GM12878 (cell line): ENCODE results near the gene HMGCL. TPM values are rescaled to one million over a fixed set of nuclear protein-coding genes. Genes with fewer than 3 reads are reported as not detected.

Experiments
- ATF3 ChIP-seq: IDR thresholded peaks from 2 replicates; pipeline ENCODE4 v1.6.1; 2011; ENCODE audit warnings: low read depth, mild to moderate bottlenecking, low read length, moderate library complexity, borderline replicate concordance; ENCODE audit errors: extremely low read depth
- DPF2 ChIP-seq: fragments of 450-650 bp; IDR thresholded peaks from 2 replicates; pipeline ENCODE4 v1.6.1; 2017; ENCODE audit warnings: mild to moderate bottlenecking
- ETV6 ChIP-seq, 2 experiments: fragments of 450-650 bp in 1 of 2; IDR thresholded peaks in 1 of 2; conservative IDR thresholded peaks in 1 of 2; 2 replicates each; pipeline ENCODE4 v1.6.1; 2014; ENCODE audit warnings: antibody characterized with exemption in 1 of 2, borderline replicate concordance in 1 of 2, low read depth in 1 of 2, mild to moderate bottlenecking in 1 of 2, moderate library complexity in 1 of 2
- FOXM1 ChIP-seq: IDR thresholded peaks from 2 replicates; pipeline ENCODE4 v1.6.1; 2012; ENCODE audit warnings: low read depth, mild to moderate bottlenecking, inconsistent platforms, low read length, moderate library complexity
- JUND ChIP-seq: IDR thresholded peaks from 2 replicates; pipeline ENCODE4 v1.6.1; 2012; ENCODE audit warnings: low read depth, mild to moderate bottlenecking, low read length, improper control_type of control experiment, moderate library complexity
- KAT2A ChIP-seq: conservative IDR thresholded peaks from 2 replicates; pipeline ENCODE4 v1.6.1; 2011; ENCODE audit warnings: low read depth, low read length; ENCODE audit not compliant: control insufficient read depth
- KDM1A ChIP-seq: fragments of 200-600 bp; sonication (generic); IDR thresholded peaks from 2 replicates; pipeline ENCODE4 v1.6.1; 2016; ENCODE audit warnings: borderline replicate concordance
- NFXL1 ChIP-seq: fragments of 450-650 bp; IDR thresholded peaks from 2 replicates; pipeline ENCODE4 v1.6.1; 2017; ENCODE audit warnings: antibody characterized with exemption, mild to moderate bottlenecking, borderline replicate concordance
- PAX5 ChIP-seq: IDR thresholded peaks from 2 replicates; pipeline ENCODE4 v1.6.1; 2011; ENCODE audit warnings: low read depth, low read length, borderline replicate concordance
- PBX3 ChIP-seq: IDR thresholded peaks from 2 replicates; pipeline ENCODE4 v1.6.1; 2011; ENCODE audit warnings: mild to moderate bottlenecking, low read depth, low read length, moderate library complexity; ENCODE audit not compliant: insufficient replicate concordance
- POU2F2 ChIP-seq: IDR thresholded peaks from 3 replicates; pipeline ENCODE4 v1.6.1; 2011; ENCODE audit warnings: low read depth, mild to moderate bottlenecking, low read length, borderline replicate concordance
- RCOR1 ChIP-seq: conservative IDR thresholded peaks from 2 replicates; pipeline ENCODE4 v1.6.1; 2012; ENCODE audit warnings: low read depth, low read length, improper control_type of control experiment
- RELB ChIP-seq: fragments of 450-650 bp; IDR thresholded peaks from 2 replicates; pipeline ENCODE4 v1.6.1; 2017; ENCODE audit warnings: low read depth, mild to moderate bottlenecking, moderate library complexity
- RUNX3 ChIP-seq: IDR thresholded peaks from 2 replicates; pipeline ENCODE4 v1.6.1; 2012; ENCODE audit warnings: low read length, inconsistent platforms
- SMAD5 ChIP-seq: IDR thresholded peaks from 2 replicates; pipeline ENCODE4 v1.6.1; 2016; ENCODE audit warnings: antibody characterized with exemption, low read depth
- SREBF2 ChIP-seq: IDR thresholded peaks from 2 replicates; pipeline ENCODE4 v1.6.1; 2012; ENCODE audit warnings: mild to moderate bottlenecking, low read length
- TCF7 ChIP-seq: IDR thresholded peaks from 2 replicates; pipeline ENCODE4 v1.6.1; 2014; ENCODE audit warnings: antibody characterized with exemption, borderline replicate concordance
- USF1 ChIP-seq: IDR thresholded peaks from 2 replicates; pipeline ENCODE4 v1.6.1; 2011; ENCODE audit warnings: borderline replicate concordance, low read depth, mild to moderate bottlenecking, moderate library complexity, mixed read lengths, low read length; ENCODE audit not compliant: insufficient read depth; ENCODE audit errors: extremely low read length
- ZNF24 ChIP-seq: fragments of 450-650 bp; IDR thresholded peaks from 2 replicates; pipeline ENCODE4 v1.6.1; 2017; ENCODE audit warnings: antibody characterized with exemption, mild to moderate bottlenecking
- ZNF592 ChIP-seq: fragments of 450-650 bp; IDR thresholded peaks from 2 replicates; pipeline ENCODE4 v1.6.1; 2017; ENCODE audit warnings: mild to moderate bottlenecking, moderate library complexity
- polyA plus RNA-seq, 11 experiments: library from polyadenylated mRNA; depleted of rRNA in 4 of 11; unstranded in 6 of 11; stranded (reverse) in 5 of 11; fragments of >200 nt; fragmentation: Nextera tagmentation in 4 of 11; fragmentation: Illumina TruSeq in 1 of 11; extraction: Ambion mirVana in 4 of 11; extraction: Trizol in 1 of 11; gene quantifications; 1 replicate in 1 of 11; 2 replicates in 10 of 11; pipeline versions ENCODE4 v1.2.1 to v1.2.3, GENCODE V29; 2011 to 2016; ENCODE audit warnings: inconsistent platforms in 2 of 11, missing spikeins in 2 of 11, low read depth in 1 of 11
- total RNA-seq, 4 experiments: library from RNA; depleted of rRNA in 3 of 4; stranded (reverse); fragments of >200 nt in 3 of 4; fragmentation: Illumina TruSeq in 1 of 4; extraction: Trizol in 1 of 4; gene quantifications; 2 replicates each; pipeline versions ENCODE4 v1.2.1 to v1.2.3, GENCODE V29; 2013 to 2021
- TF ChIP-seq, protein P1 (sequence below): IDR thresholded peaks from 2 replicates; pipeline ENCODE4 v1.6.1; 2012; ENCODE audit warnings: low read depth, low read length, improper control_type of control experiment

Gene HMGCL
- total and polyA plus RNA-seq, 10 of the 15 experiments (the other 5 are each of a cell fraction or from before 2014, with no cell fraction given): 29.4 to 127 (median 36.4) TPM

DNA sequence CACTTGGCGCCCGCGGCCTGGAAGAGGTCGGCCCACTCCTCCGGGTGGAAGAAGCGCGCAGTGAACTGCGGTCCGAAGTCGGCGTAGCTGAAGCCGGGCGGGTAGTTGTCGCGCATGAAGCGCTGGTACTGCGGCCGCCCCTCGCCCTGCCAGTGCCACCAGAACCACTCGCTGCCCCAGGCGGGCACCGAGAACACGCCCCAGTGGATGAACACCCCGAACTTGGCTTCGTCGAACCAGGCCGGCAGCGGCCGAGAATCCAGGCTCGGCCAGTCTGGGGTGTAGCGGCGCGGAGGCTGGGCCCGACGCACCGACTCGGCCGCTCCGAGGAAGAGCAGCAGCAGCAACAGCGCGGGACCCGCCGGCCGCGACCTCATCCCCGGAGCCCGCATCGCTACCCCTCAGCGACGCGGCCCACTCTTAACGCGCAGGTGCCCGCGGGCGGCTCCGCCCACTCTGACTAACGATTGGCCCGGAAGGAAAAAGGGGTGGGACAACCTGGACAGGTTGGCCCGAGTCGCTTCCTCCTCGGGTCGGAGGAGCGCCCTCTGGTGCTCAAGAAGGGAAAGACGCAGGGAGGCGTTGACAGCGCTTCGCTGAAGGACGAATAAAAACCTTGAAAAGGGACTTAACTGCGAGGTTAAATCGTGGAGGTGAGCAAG, 42.8 kb upstream of the HMGCL start, which contains the start of gene FUCA1 (continued):
- TF ChIP-seq SMAD5 (0 out of 2 replicates have a peak, but pooled peaks have one; percentile 28), KDM1A (no peak), PAX5 (no peak), FOXM1 (no peak), TCF7 (no peak), SREBF2 (no peak), USF1 (no peak), KAT2A (no peak), JUND (no peak), POU2F2 (no peak), ZNF24 (no peak), RELB (no peak), RCOR1 (no peak), RUNX3 (no peak), NFXL1 (no peak), PBX3 (no peak), ETV6 (conservative IDR thresholded peaks at IDR 0.05 in 1 of 2, IDR thresholded peaks at IDR 0.05 in 1 of 2; ENCODE audit: borderline replicate concordance in 1 of 2, low read depth in 1 of 2) (no peak; a peak in 1 of 4 replicates), ZNF592 (no peak), DPF2 (peak; percentile 52; the same call in 1 of the 2 replicates), ATF3 (no peak)
- TF ChIP-seq, protein P1, sequence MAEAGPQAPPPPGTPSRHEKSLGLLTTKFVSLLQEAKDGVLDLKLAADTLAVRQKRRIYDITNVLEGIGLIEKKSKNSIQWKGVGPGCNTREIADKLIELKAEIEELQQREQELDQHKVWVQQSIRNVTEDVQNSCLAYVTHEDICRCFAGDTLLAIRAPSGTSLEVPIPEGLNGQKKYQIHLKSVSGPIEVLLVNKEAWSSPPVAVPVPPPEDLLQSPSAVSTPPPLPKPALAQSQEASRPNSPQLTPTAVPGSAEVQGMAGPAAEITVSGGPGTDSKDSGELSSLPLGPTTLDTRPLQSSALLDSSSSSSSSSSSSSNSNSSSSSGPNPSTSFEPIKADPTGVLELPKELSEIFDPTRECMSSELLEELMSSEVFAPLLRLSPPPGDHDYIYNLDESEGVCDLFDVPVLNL: no peak
